Mesenchymal stem cell (in vitro differentiated cells and primary cell): ENCODE data around the gene ZNF626.
A peak's percentile ranks its signal among the peaks of the same experiment; 100 is the strongest.
"Not testable (repeated sequence)": the region's sequence is repeated elsewhere in the genome, so short reads cannot be mapped to it uniquely, and the experiment has no call there.

Source experiments
- DNase-seq: peaks from one replicate; pipeline ENCODE4 v3.0.0-alpha.2; 2013
- H2AFZ ChIP-seq: one replicate; pipeline ENCODE4 v1.6.1; 2013; ENCODE audit warnings: low read depth, mild to moderate bottlenecking, control low read depth, inconsistent platforms, low read length, moderate library complexity
- H2AK5ac ChIP-seq: 2 replicates; pipeline ENCODE4 v1.6.1; 2013; ENCODE audit warnings: low read length, moderate library complexity, mild to moderate bottlenecking, inconsistent platforms; ENCODE audit not compliant: severe bottlenecking
- H2BK120ac ChIP-seq: one replicate; pipeline ENCODE4 v1.6.1; 2013; ENCODE audit warnings: low read depth, mild to moderate bottlenecking, inconsistent platforms, low read length, moderate library complexity
- H2BK12ac ChIP-seq, 2 experiments: one replicate each; pipeline ENCODE4 v1.6.1; 2013; ENCODE audit warnings: inconsistent platforms in 2 of 2, low read length in 2 of 2, mild to moderate bottlenecking in 2 of 2, moderate library complexity in 2 of 2, control low read depth in 1 of 2
- H2BK15ac ChIP-seq: one replicate; pipeline ENCODE4 v1.6.1; 2013; ENCODE audit warnings: mild to moderate bottlenecking, low read depth, inconsistent platforms; ENCODE audit not compliant: poor library complexity, severe bottlenecking
- H2BK5ac ChIP-seq: 2 replicates; pipeline ENCODE4 v1.6.1; 2013; ENCODE audit warnings: low read depth, mild to moderate bottlenecking, low read length, control low read depth, inconsistent platforms; ENCODE audit not compliant: poor library complexity, severe bottlenecking
- H3K14ac ChIP-seq, 2 experiments: one replicate each; pipeline ENCODE4 v1.6.1; 2013; ENCODE audit warnings: inconsistent platforms in 2 of 2, low read length in 2 of 2, control low read depth in 1 of 2, mild to moderate bottlenecking in 1 of 2, moderate library complexity in 1 of 2
- H3K18ac ChIP-seq, 2 experiments: one replicate each; pipeline ENCODE4 v1.6.1; 2013; ENCODE audit warnings: inconsistent platforms in 2 of 2, low read length in 2 of 2, control low read depth in 1 of 2, low read depth in 1 of 2, mild to moderate bottlenecking in 1 of 2
- H3K23ac ChIP-seq, 2 experiments: one replicate each; pipeline ENCODE4 v1.6.1; 2013; ENCODE audit warnings: inconsistent platforms in 2 of 2, low read length in 2 of 2, mild to moderate bottlenecking in 2 of 2, moderate library complexity in 2 of 2, control low read depth in 1 of 2
- H3K27ac ChIP-seq: 2 replicates; pipeline ENCODE4 v1.5.1; 2013; ENCODE audit warnings: mild to moderate bottlenecking, moderate library complexity, low read length, control low read depth, inconsistent platforms; ENCODE audit not compliant: poor library complexity, severe bottlenecking
- H3K27me3 ChIP-seq, 2 experiments: 2 replicates each; pipeline versions ENCODE4 v1.6.1 to v1.7.0; 2013; ENCODE audit warnings: low read length in 2 of 2, mild to moderate bottlenecking in 2 of 2, moderate library complexity in 2 of 2, control low read depth in 1 of 2, inconsistent platforms in 1 of 2; ENCODE audit not compliant: control insufficient read depth in 1 of 2, insufficient read depth in 1 of 2
- H3K36me3 ChIP-seq, 2 experiments: 2 replicates each; pipeline versions ENCODE4 v1.6.1 to v1.7.0; 2013; ENCODE audit warnings: low read length in 2 of 2, control low read depth in 1 of 2, inconsistent platforms in 1 of 2, low read depth in 1 of 2, mild to moderate bottlenecking in 1 of 2; ENCODE audit not compliant: insufficient read depth in 2 of 2, control insufficient read depth in 1 of 2
- H3K4ac ChIP-seq, 2 experiments: one replicate each; pipeline ENCODE4 v1.6.1; 2013; ENCODE audit warnings: inconsistent platforms in 2 of 2, low read length in 2 of 2, mild to moderate bottlenecking in 2 of 2, moderate library complexity in 2 of 2, control low read depth in 1 of 2, low read depth in 1 of 2
- H3K4me1 ChIP-seq: 2 replicates; pipeline ENCODE4 v1.6.1; 2013; ENCODE audit warnings: low read depth, low read length, control low read depth; ENCODE audit not compliant: control insufficient read depth, insufficient read depth
- H3K4me2 ChIP-seq: 2 replicates; pipeline ENCODE4 v1.6.1; 2013; ENCODE audit warnings: low read length, mild to moderate bottlenecking, inconsistent platforms; ENCODE audit not compliant: poor library complexity, severe bottlenecking
- H3K4me3 ChIP-seq, 2 experiments: 2 replicates each; pipeline versions ENCODE4 v1.5.1 to v1.7.0; 2013; ENCODE audit warnings: low read length in 2 of 2, mild to moderate bottlenecking in 2 of 2, control low read depth in 1 of 2, low read depth in 1 of 2; ENCODE audit not compliant: insufficient read depth in 1 of 2
- H3K79me1 ChIP-seq: replicated peaks from 2 replicates; pipeline ENCODE4 v1.6.1; 2013; ENCODE audit warnings: mild to moderate bottlenecking, control low read depth, low read length, inconsistent platforms; ENCODE audit not compliant: poor library complexity, severe bottlenecking
- H3K9ac ChIP-seq: 2 replicates; pipeline ENCODE4 v1.7.0; 2013; ENCODE audit warnings: mild to moderate bottlenecking, low read length, moderate library complexity
- H3K9me3 ChIP-seq: 2 replicates; pipeline ENCODE4 v1.7.0; 2013; ENCODE audit warnings: mild to moderate bottlenecking, low read length; ENCODE audit not compliant: control insufficient read depth
- H4K8ac ChIP-seq: one replicate; pipeline ENCODE4 v1.6.1; 2013; ENCODE audit warnings: inconsistent platforms, mild to moderate bottlenecking, low read length, moderate library complexity
- H4K91ac ChIP-seq: one replicate; pipeline ENCODE4 v1.6.1; 2013; ENCODE audit warnings: mild to moderate bottlenecking, low read length, inconsistent platforms
- WGBS: methylation state at CpG from one replicate; pipeline ENCODE4 v1.1.7; 2013; ENCODE audit warnings: mixed read lengths; 5-methylcytosine and 5-hydroxymethylcytosine counted together

The ZNF626 gene

DNA sequence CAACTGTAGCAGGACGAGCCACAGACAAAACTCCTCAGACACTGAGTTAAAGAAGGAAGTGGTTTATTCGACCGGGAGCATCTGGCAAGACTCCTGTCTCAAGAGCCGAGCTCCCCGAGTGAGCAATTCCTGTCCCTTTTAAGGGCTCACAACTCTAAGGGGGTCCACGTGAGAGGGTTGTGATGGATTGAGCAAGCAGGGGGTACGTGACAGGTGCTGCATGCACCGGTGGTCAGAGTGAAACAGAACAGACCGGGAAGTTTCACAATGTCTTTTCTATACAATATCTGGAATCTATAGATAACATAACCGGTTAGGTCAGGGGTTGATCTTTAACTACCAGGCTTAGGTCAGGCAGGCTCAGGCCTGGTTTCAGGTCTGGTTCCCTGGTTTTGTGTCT is 3.1 kb upstream of the ZNF626 start:
- H3K4ac ChIP-seq, H3K18ac ChIP-seq, H3K4me3 ChIP-seq, H3K4me1 ChIP-seq, H3K36me3 ChIP-seq, H3K23ac ChIP-seq, H2AK5ac ChIP-seq, H3K27me3 ChIP-seq, H2BK15ac ChIP-seq, H2BK120ac ChIP-seq, DNase-seq, H4K8ac ChIP-seq, H3K9ac ChIP-seq, H3K14ac ChIP-seq, H4K91ac ChIP-seq, H2BK12ac ChIP-seq, H3K27ac ChIP-seq, H3K79me1 ChIP-seq, H2BK5ac ChIP-seq, H3K4me2 ChIP-seq, H2AFZ ChIP-seq: not testable (repeated sequence)
- WGBS = 82% methylated on average over 5 of the region's 10 CpGs
- H3K9me3 ChIP-seq = peaks cover 24% of the 10 kb centered on the region

GRCh38 chr19:20662421-20663105 is 1.2 kb upstream of the ZNF626 start:
- H3K27ac ChIP-seq = no peak overlapping the region
- peaks cover 41% of the 10 kb centered on the region for H3K9me3 ChIP-seq
- no peak overlapping the region for H2AFZ ChIP-seq
- H2AK5ac ChIP-seq = no peak overlapping the region
- peaks cover 21 to 27% of the 10 kb centered on the region in 2 experiments for H3K36me3 ChIP-seq
- H2BK120ac ChIP-seq = no peak overlapping the region
- H4K8ac ChIP-seq = no peak overlapping the region
- 93% methylated on average over 6 of the region's 7 CpGs for WGBS
- H3K4ac ChIP-seq = no peak overlapping the region
- H2BK12ac ChIP-seq = no peak overlapping the region
- H3K4me1 ChIP-seq = no peaks in the 10 kb centered on the region
- H2BK5ac ChIP-seq = no peak overlapping the region
- no peak overlapping the region for H3K4me2 ChIP-seq
- H3K4me3 ChIP-seq = no peak overlapping the region
- H2BK15ac ChIP-seq = no peak overlapping the region
- H3K14ac ChIP-seq = no peak overlapping the region
- no peak overlapping the region for H4K91ac ChIP-seq
- no peak overlapping the region for H3K23ac ChIP-seq
- H3K9ac ChIP-seq = no peak overlapping the region
- no peak for DNase-seq
- H3K79me1 ChIP-seq = peaks cover 10% of the 10 kb centered on the region
- no peaks in the 10 kb centered on the region for H3K27me3 ChIP-seq
- no peak overlapping the region for H3K18ac ChIP-seq

GRCh38 chr19:20660473-20661140 is 764 bp downstream of the ZNF626 start:
- peak overlapping the region; percentile 98 for H3K9ac ChIP-seq
- no peak overlapping the region for H2AK5ac ChIP-seq
- no peak overlapping the region for H2AFZ ChIP-seq
- DNase-seq = peak; percentile 8
- H4K8ac ChIP-seq = no peak overlapping the region
- H3K4me2 ChIP-seq = peak overlapping the region; percentile 51
- no peak overlapping the region for H4K91ac ChIP-seq
- no peak overlapping the region for H3K23ac ChIP-seq
- peaks cover 50% of the 10 kb centered on the region for H3K9me3 ChIP-seq
- H3K36me3 ChIP-seq = peaks cover 30 to 35% of the 10 kb centered on the region in 2 experiments
- no peak overlapping the region for H2BK5ac ChIP-seq
- no peak overlapping the region for H3K4ac ChIP-seq
- no peak overlapping the region for H2BK12ac ChIP-seq
- peak overlapping the region; percentile 87 for H3K27ac ChIP-seq
- no peak overlapping the region for H2BK15ac ChIP-seq
- H3K79me1 ChIP-seq = peaks cover 10% of the 10 kb centered on the region
- no peak overlapping the region for H2BK120ac ChIP-seq
- no peak overlapping the region for H3K18ac ChIP-seq
- H3K14ac ChIP-seq = no peak overlapping the region
- WGBS = 29% methylated on average over 25 of the region's 29 CpGs
- no peaks in the 10 kb centered on the region for H3K27me3 ChIP-seq
- H3K4me3 ChIP-seq = peak overlapping the region; percentile 70 to 84
- H3K4me1 ChIP-seq = no peaks in the 10 kb centered on the region

- no peak overlapping the region for H2AFZ ChIP-seq
- peaks cover 93% of the 10 kb centered on the region for H3K9me3 ChIP-seq
- no peak overlapping the region for H2BK120ac ChIP-seq
- peaks cover 20% of the 10 kb centered on the region for H3K79me1 ChIP-seq
- no peak overlapping the region for H2BK12ac ChIP-seq
- no peak overlapping the region for H3K14ac ChIP-seq
- no peak overlapping the region for H3K9ac ChIP-seq
- no peak overlapping the region for H2AK5ac ChIP-seq
- DNase-seq = no peak
- WGBS = 88% methylated on average over 2 of the region's 2 CpGs
- no peak overlapping the region for H4K8ac ChIP-seq
- no peak overlapping the region for H3K4me3 ChIP-seq
- no peak overlapping the region for H3K18ac ChIP-seq
- H3K4me2 ChIP-seq = no peak overlapping the region
- no peak overlapping the region for H2BK5ac ChIP-seq
- H3K27ac ChIP-seq = no peak overlapping the region
- H3K27me3 ChIP-seq = no peaks in the 10 kb centered on the region
- no peak overlapping the region for H3K4ac ChIP-seq
- peaks cover 40 to 80% of the 10 kb centered on the region in 2 experiments for H3K36me3 ChIP-seq
- H4K91ac ChIP-seq = no peak overlapping the region
- H3K4me1 ChIP-seq = no peaks in the 10 kb centered on the region
- no peak overlapping the region for H3K23ac ChIP-seq
- H2BK15ac ChIP-seq = no peak overlapping the region
These were observed 20.8 kb downstream of the ZNF626 start for GRCh38 chr19:20640545-20640944.
